ENCODE data around the gene COPS4. TPM values are rescaled to one million over a fixed set of nuclear protein-coding genes. Genes with fewer than 3 reads are reported as not detected.
"Not testable (repeated sequence)": the region's sequence is repeated elsewhere in the genome, so short reads cannot be mapped to it uniquely, and the experiment has no call there.

Gene COPS4
- polyA plus RNA-seq = 37.8 to 54.3 TPM (median 50.2 TPM) in 3 replicates
- 90.4 TPM for polyA plus RNA-seq (2011; ENCODE audit: low read depth)
- polyA plus RNA-seq (2011; cell fraction: cytosol; rRNA removed) = 39.3 and 52.5 TPM in 2 replicates
- polyA plus RNA-seq (2011; cell fraction: nucleus; rRNA removed) = 32.3 and 33.5 TPM in 2 replicates
- 44.0 and 57.1 TPM in 2 replicates for polyA plus RNA-seq (2012; ENCODE audit: low replicate concordance)
- 4.3 to 31.0 TPM (median 26.1 TPM) in 3 replicates for polyA minus RNA-seq
- polyA minus RNA-seq (2011; cell fraction: cytosol; rRNA and poly(A)+ RNA removed) = 12.7 TPM
- polyA minus RNA-seq (2011; cell fraction: nucleus; rRNA and poly(A)+ RNA removed) = 9.4 and 10.4 TPM in 2 replicates

DNA sequence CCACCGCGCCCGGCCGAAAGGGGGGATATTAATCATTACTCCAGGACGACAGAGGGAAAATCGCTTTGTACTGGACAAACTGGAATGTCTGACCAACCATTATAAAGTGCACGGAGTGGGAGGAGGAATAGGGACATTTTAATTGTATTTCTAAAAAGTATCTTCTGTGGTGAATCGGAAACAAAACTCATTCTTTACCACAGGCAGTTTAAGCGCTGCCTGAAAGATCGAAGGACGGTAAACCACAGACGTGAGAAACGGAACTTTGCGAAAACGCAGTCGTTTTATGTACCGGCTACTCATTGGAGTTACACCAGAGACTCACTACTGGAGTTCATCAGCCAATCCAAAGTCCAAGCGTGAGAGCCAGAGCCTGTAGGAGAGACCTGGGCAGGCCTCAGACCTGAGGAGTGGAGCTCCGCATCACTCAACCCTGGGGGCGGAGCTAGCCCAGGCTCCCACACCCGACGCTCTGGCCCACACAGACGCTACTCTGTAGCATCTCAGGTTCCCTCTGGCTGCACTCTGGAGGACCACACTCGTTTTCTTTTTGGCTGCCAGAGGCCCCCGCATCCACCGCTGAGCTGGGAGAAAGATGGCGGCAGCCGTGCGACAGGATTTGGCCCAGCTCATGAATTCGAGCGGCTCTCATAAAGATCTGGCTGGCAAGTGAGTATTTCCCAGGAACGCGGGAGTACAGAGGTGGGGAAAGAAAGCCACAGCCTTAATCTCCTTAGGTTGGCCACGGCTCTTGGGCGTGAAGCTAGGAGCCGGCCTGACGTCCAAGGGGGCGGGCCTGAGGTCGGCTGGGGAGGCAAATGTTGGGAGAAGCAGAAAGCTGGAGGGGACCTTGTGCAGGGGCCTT is at the start of gene COPS4:
COPS4 (plus strand) TSS at position 554 of the 865 bp plus-strand sequence; CDS start at position 596, 42 bp downstream.
- H3K4me1 ChIP-seq (ENCODE audit: control insufficient read depth, extremely low read depth, insufficient read depth, low read length) = peaks cover 14% of the 10 kb centered on the region
- H3K4me2 ChIP-seq (ENCODE audit: control insufficient read depth, extremely low read depth, insufficient read depth, low read depth, low read length) = peak within 1 kb of the TSS; percentile 88
- dilution Hi-C loops (cut with MboI; ENCODE audit: extremely low pct_ligation_motif_present, low sequenced_read_pairs) = no loop called here
- peak within 1 kb of the TSS; percentile 62 to 99 (median 89) for H3K4me3 ChIP-seq (ENCODE audit: control insufficient read depth in 2 of 3, extremely low read depth in 1 of 3, insufficient read depth in 2 of 3, low read depth in 1 of 3, low read length in 3 of 3)
- no peaks in the 10 kb centered on the region for H3K9me1 ChIP-seq (ENCODE audit: control insufficient read depth, extremely low read depth, insufficient read depth, low read length)
- H3K9ac ChIP-seq (ENCODE audit: control insufficient read depth, extremely low read depth, insufficient read depth, low read length) = peak within 1 kb of the TSS; percentile 93
- H3K27me3 ChIP-seq (ENCODE audit: control insufficient read depth, extremely low read depth, insufficient read depth, low read length) = no peaks in the 10 kb centered on the region
- peak; percentile 98 for FAIRE-seq
- peak within 1 kb of the TSS; percentile 99 for H2AFZ ChIP-seq (ENCODE audit: control insufficient read depth, low read length)
- peaks cover 41% of the 10 kb centered on the region for H3K79me2 ChIP-seq (ENCODE audit: control insufficient read depth, insufficient read depth, low read length)
- no peaks in the 10 kb centered on the region for H3K9me3 ChIP-seq (ENCODE audit: control insufficient read depth, low read depth, low read length)
- no peak for TF ChIP-seq EZH2 (IDR thresholded peaks at IDR 0.05; ENCODE audit: low read length)
- TF ChIP-seq CTCF (optimal IDR thresholded peaks at IDR 0.05 in 1 of 3, IDR thresholded peaks at IDR 0.05 in 1 of 3, conservative IDR thresholded peaks at IDR 0.05 in 1 of 3; ENCODE audit: extremely low read depth in 1 of 3, insufficient read depth in 2 of 3, low read length in 3 of 3) = peak in 1 of 3 experiments; percentile 48
- H4K20me1 ChIP-seq (ENCODE audit: control insufficient read depth, extremely low read depth, insufficient read depth, low read length) = no peaks in the 10 kb centered on the region
- peak within 1 kb of the TSS; percentile 94 for H3K27ac ChIP-seq (ENCODE audit: control insufficient read depth, insufficient read depth, low read length)
- H3K36me3 ChIP-seq (ENCODE audit: control insufficient read depth in 2 of 2, extremely low read depth in 1 of 2, insufficient read depth in 2 of 2, low read length in 2 of 2) = no peaks in the 10 kb centered on the region
- DNase-seq (ENCODE audit: low read depth, low spot score) = peak; percentile 92

GRCh38 chr4:82987519-82987918 is 47.5 kb upstream of the COPS4 start:
- DNase-seq (ENCODE audit: low read depth, low spot score); H3K4me1 ChIP-seq (ENCODE audit: control insufficient read depth, extremely low read depth, insufficient read depth, low read length); H3K9ac ChIP-seq (ENCODE audit: control insufficient read depth, extremely low read depth, insufficient read depth, low read length); H3K27ac ChIP-seq (ENCODE audit: control insufficient read depth, insufficient read depth, low read length); dilution Hi-C loops (cut with MboI; ENCODE audit: extremely low pct_ligation_motif_present, low sequenced_read_pairs); H3K9me3 ChIP-seq (ENCODE audit: control insufficient read depth, low read depth, low read length); H4K20me1 ChIP-seq (ENCODE audit: control insufficient read depth, extremely low read depth, insufficient read depth, low read length); H2AFZ ChIP-seq (ENCODE audit: control insufficient read depth, low read length); H3K4me2 ChIP-seq (ENCODE audit: control insufficient read depth, extremely low read depth, insufficient read depth, low read depth, low read length); H3K36me3 ChIP-seq (ENCODE audit: control insufficient read depth in 2 of 2, extremely low read depth in 1 of 2, insufficient read depth in 2 of 2, low read length in 2 of 2); H3K4me3 ChIP-seq (ENCODE audit: control insufficient read depth in 2 of 3, extremely low read depth in 1 of 3, insufficient read depth in 2 of 3, low read depth in 1 of 3, low read length in 3 of 3); H3K27me3 ChIP-seq (ENCODE audit: control insufficient read depth, extremely low read depth, insufficient read depth, low read length); H3K9me1 ChIP-seq (ENCODE audit: control insufficient read depth, extremely low read depth, insufficient read depth, low read length); FAIRE-seq: not testable (repeated sequence)
- peaks cover 11% of the 10 kb centered on the region for H3K79me2 ChIP-seq (ENCODE audit: control insufficient read depth, insufficient read depth, low read length)
